ENCODE measurements around the gene FGA. TPM values are rescaled to one million over a fixed set of nuclear protein-coding genes. Genes with fewer than 3 reads are reported as not detected.

Gene FGA
- total RNA-seq, 1 experiment from 2014 or later, result 3.9 TPM

DNA sequence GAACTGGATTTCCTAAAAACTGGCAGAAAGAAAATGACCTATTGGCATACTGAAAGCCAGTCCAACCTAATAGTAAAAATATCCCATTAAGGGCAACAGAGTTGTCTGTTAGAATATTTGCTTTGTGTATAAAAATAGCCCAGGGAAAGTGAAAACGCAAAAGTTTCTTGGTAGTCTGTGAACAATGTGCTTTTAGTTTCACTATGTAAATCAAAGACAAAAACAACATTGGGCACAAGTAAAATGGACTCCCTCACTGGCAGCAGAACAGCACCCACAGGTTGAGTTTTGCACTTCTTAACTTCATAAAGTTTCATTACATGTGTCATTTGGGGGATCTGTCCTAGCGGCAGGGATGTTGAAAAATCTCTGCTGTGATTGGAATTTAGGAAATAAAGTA, 26.2 kb upstream of the FGA start:
- intact Hi-C loops (cut with micrococcal nuclease), result loop anchor here (10.0 kb wide), 1 partner anchor 842 kb away; no protein-coding TSS in a partner anchor
- no peak for DNase-seq (ENCODE audit: low read depth, low spot score)
- POLR2A ChIA-PET, result no interaction called here
- Histone ChIP-seq H3K9me2 (ENCODE audit: insufficient read depth) (no peaks in the 10 kb centered on the region), H3K27ac (ENCODE audit: low read depth, low read length) (no peak overlapping the region), H3K4me1 (ENCODE audit: control insufficient read depth in 1 of 2, insufficient read depth in 2 of 2, low read length in 2 of 2) (no peaks in the 10 kb centered on the region), H4K20me1 (ENCODE audit: insufficient read depth) (no peaks in the 10 kb centered on the region), H3K27me3 (ENCODE audit: insufficient read depth, low read length) (no peaks in the 10 kb centered on the region), H3K9ac (ENCODE audit: low read length) (no peak overlapping the region), H3K4me2 (ENCODE audit: low read length) (no peak overlapping the region), H3K9me3 (ENCODE audit: control insufficient read depth in 1 of 2, insufficient read depth in 1 of 2, low read depth in 1 of 2, low read length in 2 of 2) (no peaks in the 10 kb centered on the region), H3K4me3 (replicated peaks in 1 of 2; ENCODE audit: low read depth in 1 of 2, low read length in 2 of 2) (no peak overlapping the region), H3K79me2 (ENCODE audit: insufficient read depth, low read length) (no peaks in the 10 kb centered on the region), H2AFZ (ENCODE audit: low read depth, low read length, poor library complexity, severe bottlenecking) (no peak overlapping the region), H3K36me3 (ENCODE audit: control insufficient read depth in 1 of 2, insufficient read depth in 2 of 2, low read length in 2 of 2) (no peaks in the 10 kb centered on the region)
- BruUV-seq (replicated peaks), result no TSS peak
- RAD21 ChIA-PET (ENCODE audit: low non-redundant PET in 1 of 2, low total read pairs in 2 of 2, uncharacterized antibody in 2 of 2, unreplicated experiment in 2 of 2), result no interaction called here
- TF ChIP-seq SIN3A (IDR thresholded peaks at IDR 0.05; ENCODE audit: low read depth) (no peak), FOSL1 (IDR thresholded peaks at IDR 0.05; ENCODE audit: low read depth) (no peak), EGR1 (IDR thresholded peaks at IDR 0.05; ENCODE audit: low read depth) (no peak), YY1 (IDR thresholded peaks at IDR 0.05; ENCODE audit: extremely low read depth, insufficient replicate concordance, low read depth, low read length) (no peak), TCF7L2 (IDR thresholded peaks at IDR 0.05; ENCODE audit: borderline replicate concordance, extremely low read depth, insufficient read depth, insufficient read length) (no peak), POLR2AphosphoS5 (IDR thresholded peaks at IDR 0.05; ENCODE audit: low read depth, low read length) (no peak), ELF1 (IDR thresholded peaks at IDR 0.05; ENCODE audit: borderline replicate concordance, low read depth) (no peak)
- TF ChIP-seq, protein P1, sequence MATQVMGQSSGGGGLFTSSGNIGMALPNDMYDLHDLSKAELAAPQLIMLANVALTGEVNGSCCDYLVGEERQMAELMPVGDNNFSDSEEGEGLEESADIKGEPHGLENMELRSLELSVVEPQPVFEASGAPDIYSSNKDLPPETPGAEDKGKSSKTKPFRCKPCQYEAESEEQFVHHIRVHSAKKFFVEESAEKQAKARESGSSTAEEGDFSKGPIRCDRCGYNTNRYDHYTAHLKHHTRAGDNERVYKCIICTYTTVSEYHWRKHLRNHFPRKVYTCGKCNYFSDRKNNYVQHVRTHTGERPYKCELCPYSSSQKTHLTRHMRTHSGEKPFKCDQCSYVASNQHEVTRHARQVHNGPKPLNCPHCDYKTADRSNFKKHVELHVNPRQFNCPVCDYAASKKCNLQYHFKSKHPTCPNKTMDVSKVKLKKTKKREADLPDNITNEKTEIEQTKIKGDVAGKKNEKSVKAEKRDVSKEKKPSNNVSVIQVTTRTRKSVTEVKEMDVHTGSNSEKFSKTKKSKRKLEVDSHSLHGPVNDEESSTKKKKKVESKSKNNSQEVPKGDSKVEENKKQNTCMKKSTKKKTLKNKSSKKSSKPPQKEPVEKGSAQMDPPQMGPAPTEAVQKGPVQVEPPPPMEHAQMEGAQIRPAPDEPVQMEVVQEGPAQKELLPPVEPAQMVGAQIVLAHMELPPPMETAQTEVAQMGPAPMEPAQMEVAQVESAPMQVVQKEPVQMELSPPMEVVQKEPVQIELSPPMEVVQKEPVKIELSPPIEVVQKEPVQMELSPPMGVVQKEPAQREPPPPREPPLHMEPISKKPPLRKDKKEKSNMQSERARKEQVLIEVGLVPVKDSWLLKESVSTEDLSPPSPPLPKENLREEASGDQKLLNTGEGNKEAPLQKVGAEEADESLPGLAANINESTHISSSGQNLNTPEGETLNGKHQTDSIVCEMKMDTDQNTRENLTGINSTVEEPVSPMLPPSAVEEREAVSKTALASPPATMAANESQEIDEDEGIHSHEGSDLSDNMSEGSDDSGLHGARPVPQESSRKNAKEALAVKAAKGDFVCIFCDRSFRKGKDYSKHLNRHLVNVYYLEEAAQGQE (IDR thresholded peaks at IDR 0.05; ENCODE audit: low read depth), result no peak
- TF ChIP-seq, protein P2, sequence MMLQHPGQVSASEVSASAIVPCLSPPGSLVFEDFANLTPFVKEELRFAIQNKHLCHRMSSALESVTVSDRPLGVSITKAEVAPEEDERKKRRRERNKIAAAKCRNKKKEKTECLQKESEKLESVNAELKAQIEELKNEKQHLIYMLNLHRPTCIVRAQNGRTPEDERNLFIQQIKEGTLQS (IDR thresholded peaks at IDR 0.05), result no peak
- TF ChIP-seq, protein P3, sequence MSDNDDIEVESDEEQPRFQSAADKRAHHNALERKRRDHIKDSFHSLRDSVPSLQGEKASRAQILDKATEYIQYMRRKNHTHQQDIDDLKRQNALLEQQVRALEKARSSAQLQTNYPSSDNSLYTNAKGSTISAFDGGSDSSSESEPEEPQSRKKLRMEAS (IDR thresholded peaks at IDR 0.05), result no peak
- TF ChIP-seq, protein P4, sequence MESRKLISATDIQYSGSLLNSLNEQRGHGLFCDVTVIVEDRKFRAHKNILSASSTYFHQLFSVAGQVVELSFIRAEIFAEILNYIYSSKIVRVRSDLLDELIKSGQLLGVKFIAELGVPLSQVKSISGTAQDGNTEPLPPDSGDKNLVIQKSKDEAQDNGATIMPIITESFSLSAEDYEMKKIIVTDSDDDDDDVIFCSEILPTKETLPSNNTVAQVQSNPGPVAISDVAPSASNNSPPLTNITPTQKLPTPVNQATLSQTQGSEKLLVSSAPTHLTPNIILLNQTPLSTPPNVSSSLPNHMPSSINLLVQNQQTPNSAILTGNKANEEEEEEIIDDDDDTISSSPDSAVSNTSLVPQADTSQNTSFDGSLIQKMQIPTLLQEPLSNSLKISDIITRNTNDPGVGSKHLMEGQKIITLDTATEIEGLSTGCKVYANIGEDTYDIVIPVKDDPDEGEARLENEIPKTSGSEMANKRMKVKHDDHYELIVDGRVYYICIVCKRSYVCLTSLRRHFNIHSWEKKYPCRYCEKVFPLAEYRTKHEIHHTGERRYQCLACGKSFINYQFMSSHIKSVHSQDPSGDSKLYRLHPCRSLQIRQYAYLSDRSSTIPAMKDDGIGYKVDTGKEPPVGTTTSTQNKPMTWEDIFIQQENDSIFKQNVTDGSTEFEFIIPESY (IDR thresholded peaks at IDR 0.05; ENCODE audit: extremely low read depth, insufficient replicate concordance, low read length), result no peak
- CTCF ChIA-PET, result interaction anchor here (0.8 kb wide), 1 partner anchor 57 kb away, joined by 3 read pairs; no protein-coding TSS in a partner anchor
- ATAC-seq, result no peak
